NCI-H2227 treated with DMSO at 0.1 percent for 48 hours (cell line): ENCODE measurements around the gene ZNF277.
"Not testable (repeated sequence)": the region's sequence is repeated elsewhere in the genome, so short reads cannot be mapped to it uniquely, and the experiment has no call there.

Experiments used
- DNase-seq: peaks from one replicate; lab custom pipeline; 2025; lab: John Stamatoyannopoulos, UW

The ZNF277 gene

GRCh38 chr7:112212571-112212970 lies 6.1 kb downstream of the ZNF277 start:
- no peak for DNase-seq

- DNase-seq: no peak
Measured at GRCh38 chr7:112213735-112214134, 7.2 kb downstream of the ZNF277 start.

DNA sequence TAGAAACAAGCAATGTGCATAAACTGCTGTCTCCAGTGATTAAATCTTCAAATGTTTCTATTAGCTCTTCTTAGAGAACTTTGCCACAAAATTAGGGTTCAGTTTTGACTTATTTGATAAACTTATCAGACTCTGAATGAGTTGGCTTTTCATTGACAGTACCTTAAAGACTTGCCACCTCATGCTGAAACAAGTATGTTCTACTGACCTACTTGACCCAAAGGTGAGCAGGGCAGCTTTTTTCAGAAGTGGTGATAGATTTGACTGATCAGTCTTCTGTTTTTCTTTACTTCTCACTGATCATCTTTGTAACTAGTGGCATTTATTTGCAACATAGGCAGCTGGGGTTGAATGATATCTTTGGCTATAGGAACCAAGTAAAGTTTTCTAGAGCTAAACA lies 7.8 kb downstream of the ZNF277 start:
- DNase-seq: no peak

DNA sequence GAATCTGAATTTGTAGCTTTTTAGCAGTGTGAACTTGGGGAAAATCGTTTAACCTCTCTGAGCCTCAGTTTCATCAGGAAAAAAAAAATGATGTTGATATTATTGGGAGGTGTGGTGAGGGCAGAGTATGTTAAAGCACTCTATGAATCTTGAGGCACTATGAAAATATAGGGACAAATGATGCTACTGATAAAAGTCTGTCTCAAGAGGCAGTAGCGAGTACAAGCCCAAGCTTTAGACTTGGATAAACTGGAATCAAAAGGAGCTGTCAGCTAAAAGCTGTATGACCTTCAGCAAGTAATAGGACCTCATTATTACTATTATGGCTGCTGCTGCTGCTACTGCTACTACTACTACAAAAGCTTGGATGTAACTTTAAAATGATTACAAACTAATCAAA lies 8.4 kb downstream of the ZNF277 start:
- no peak for DNase-seq

DNA sequence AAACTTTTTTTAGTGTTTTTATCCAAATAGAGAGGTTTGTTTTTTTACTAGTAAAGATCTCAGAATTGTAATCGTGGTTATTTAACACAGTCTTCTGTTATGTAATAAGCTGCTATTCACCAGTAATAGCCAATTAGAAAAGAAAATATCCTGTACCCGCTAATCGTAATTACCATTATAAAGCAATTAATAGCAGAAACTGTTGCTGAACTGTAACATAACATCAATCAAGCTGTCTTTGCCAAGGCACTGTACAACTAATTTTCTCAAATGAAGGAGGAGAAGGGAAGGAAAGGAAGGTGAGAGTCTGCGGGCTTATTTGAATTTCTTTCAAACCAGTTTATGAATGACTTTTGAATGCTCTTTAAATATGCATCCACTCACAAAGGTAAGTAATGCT lies 9.3 kb downstream of the ZNF277 start:
- DNase-seq: no peak

- no peak for DNase-seq
Measured at GRCh38 chr7:112220877-112221434, 14.5 kb downstream of the ZNF277 start.

GRCh38 chr7:112223310-112223709 lies 16.8 kb downstream of the ZNF277 start:
- DNase-seq: no peak

DNA sequence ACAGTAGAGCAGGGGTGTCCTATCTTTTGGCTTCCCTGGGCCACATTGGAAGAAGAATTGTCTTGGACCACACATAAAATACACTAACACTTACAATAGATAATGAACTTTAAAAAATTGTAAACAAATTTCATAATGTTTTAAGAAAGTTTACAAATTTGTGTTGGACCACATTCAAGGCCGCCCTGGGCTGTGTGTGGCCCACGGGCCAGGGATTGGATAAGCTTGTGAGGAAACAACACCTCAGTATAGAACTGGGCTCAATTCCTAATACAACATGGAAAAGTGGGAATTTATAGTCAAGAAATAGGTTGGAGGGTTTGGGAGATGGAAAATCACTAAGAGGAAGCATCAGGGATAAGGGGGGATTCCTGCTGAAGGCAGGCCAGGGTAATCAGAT lies 17.7 kb downstream of the ZNF277 start:
- DNase-seq: no peak

- DNase-seq: no peak
Measured at GRCh38 chr7:112225006-112225405, 18.5 kb downstream of the ZNF277 start.

DNA sequence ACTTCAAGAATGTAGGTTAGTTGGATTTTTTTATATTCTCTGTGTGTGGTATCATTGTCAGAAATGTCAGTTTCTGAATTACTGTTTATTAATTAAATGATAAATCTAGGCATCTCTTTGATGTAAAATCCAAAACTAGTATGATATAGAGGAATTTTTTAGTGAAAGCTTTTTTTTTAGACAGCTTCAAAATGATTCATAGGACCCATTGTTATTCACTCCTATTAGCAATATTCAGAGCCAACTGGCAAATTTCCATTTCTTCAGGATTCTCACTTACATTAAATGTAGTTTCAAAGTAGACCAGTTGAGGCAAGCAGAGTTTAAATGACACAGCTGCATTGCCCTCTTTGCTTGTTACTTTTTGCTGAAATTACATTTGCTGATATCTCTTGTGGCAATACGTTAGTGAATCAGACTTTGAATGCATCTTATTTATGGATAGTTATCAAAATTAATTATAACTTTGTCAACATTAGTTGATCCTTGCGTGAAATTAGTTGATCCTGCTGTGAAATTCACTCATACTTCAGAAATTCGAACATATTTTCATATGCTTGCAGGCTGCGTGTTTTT lies 20.3 kb downstream of the ZNF277 start:
- no peak for DNase-seq

DNA sequence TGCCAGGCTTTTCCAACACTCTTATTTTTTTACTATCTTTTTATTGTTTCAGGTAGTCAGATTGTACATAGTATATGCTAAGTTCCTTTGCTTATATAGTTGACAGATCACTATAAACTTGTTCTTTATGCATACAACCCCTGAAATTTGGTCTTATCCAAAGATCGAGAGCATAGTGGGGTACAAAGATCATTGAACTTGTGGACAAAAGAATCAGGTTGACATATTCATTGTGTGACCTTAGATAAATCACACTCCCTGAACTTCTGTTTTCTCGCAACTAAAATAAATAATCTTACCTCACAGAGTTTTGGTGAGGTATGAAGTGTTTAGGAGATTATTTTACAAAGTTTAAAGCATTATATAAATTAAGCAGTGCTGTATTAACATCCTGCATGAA lies 22.1 kb downstream of the ZNF277 start:
- no peak for DNase-seq

GRCh38 chr7:112232212-112232978 lies 25.9 kb downstream of the ZNF277 start:
- no peak for DNase-seq

DNA sequence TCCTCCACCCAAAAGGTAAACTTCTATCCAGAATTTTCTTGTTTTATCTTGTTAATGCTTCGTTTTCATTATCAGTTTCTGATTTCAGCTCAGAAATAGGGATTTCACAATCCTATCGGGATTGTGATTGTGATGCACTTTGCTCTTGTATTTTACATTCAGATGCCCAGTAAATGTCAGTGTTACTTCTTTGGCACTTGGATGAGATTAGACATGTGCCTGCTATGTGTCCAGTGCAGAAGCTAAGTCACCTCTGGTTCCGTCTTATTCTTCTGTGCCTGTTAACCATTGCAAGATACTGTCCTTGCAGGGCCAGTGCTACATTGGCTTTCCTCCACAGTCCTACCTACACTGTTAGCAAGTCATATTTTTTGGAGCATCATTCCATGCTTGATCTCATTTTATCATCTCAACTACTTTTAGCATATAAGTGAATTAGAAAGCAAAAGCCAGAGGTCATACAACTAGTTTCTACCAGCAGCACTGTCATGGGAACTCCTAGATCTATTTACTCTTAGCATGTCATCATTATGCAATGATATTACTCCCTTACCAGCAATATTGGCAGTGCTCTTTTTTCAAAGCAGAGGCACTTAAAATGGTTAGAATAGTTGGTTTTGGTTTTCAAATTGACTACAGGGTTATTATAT lies 26.7 kb downstream of the ZNF277 start:
- DNase-seq: no peak

- no peak for DNase-seq
Measured at GRCh38 chr7:112234147-112234546, 27.7 kb downstream of the ZNF277 start.

DNA sequence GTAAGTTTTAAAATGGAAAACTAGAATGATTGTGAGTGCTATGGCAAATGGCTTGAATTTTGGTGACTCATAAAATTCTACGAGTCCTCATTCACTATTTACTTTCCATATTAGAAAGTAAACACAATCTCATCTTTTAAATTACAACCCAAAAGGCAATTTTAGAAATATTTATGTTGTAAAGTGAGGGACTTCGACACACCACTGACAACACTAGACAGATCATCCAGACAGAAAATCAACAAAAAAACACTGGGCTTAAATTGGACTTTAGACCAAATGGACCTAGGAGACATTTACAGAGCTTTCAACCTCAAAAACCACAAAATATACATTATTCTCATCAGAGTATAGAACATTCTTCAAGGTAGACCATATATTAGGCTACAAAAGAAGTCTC lies 30.1 kb downstream of the ZNF277 start:
- DNase-seq: no peak

DNA sequence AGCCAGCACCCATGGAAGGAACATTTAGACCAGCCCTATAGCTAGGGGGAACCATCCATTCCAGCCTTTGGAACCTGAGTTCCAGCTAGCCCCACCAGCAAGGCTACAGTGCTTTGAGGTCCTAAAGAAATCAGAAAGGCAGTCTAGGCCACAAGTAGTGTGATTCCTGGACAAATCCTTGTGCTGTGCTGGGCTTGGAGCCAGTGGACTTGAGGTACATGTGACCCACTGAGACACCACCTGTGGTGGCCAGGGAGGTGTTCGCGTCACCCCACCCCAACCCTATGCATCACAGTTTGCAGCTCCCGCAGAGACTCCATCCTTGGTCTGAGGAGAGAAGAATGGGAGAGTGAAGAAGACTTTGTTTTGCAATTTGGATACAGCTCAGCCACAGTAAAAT lies 31.8 kb downstream of the ZNF277 start:
- no peak for DNase-seq

DNA sequence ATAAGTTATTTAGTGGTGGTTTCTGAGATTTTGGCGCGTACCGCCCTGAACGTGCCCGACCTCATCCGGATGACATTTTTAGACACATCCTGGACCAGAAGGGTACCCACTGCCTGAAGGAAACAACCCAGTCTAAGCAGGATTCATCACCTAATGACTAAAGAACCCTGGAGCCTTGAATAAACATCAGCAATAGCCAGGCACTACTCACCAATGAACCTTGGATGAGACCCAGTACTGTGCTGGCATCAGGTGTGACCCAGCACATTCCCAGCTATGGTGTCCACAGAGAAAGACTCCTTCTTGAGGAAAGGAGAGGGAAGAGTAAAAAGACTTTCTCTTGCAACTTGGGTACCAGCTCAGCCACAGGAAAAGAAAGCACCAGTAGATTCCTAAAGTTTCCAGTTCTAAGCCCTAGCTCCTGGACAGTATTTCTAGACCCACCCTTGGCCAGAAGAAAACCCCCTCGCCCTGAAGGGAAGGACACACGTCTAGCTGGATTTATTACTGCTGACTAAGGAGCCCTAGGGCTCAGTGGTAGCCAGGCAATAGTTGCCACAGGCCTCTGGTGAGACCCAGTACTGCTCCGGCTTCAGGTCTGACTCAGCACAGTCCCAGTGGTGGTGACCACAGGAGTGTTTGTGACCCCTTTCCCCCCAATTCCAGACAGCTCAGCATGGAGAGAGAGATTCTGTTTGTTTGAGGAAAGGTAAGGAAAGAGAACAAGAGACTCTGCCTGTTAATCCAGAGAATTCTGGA lies 32.5 kb downstream of the ZNF277 start:
- DNase-seq: no peak

- DNase-seq: no peak
Measured at GRCh38 chr7:112248598-112248997, 42.1 kb downstream of the ZNF277 start.

- not testable (repeated sequence) for DNase-seq
Measured at GRCh38 chr7:112249967-112250366, 43.5 kb downstream of the ZNF277 start.

- no peak for DNase-seq
Measured at GRCh38 chr7:112252141-112252540, 45.6 kb downstream of the ZNF277 start.

GRCh38 chr7:112252691-112253090 lies 46.2 kb downstream of the ZNF277 start:
- no peak for DNase-seq

DNA sequence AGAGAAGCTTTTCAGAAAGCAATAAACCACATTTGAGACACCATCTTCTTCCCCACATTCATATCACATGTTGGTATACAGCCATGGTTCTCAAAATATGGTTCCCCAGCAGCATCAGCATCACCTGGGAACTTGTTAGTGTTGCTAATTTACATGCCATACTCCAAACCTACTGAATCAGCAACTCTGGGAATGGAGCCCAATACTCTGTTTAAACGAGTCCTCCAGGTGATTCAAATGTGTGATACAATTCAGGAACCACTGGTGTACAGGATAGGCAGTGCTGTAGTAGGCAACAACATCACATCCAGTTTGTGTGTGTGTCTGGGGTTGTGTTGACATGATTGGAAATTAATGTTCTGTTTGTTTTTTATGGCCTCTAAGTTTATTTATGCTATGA lies 47.7 kb downstream of the ZNF277 start:
- no peak for DNase-seq
